Panc1 (cell line): ENCODE data around the gene NCF1.
"Not testable (repeated sequence)": the region's sequence is repeated elsewhere in the genome, so short reads cannot be mapped to it uniquely, and the experiment has no call there.

Experiments
- CTCF ChIP-seq: fragments of 450-650 bp; IDR thresholded peaks from 2 replicates; pipeline ENCODE4 v1.5.1; 2017; ENCODE audit warnings: mild to moderate bottlenecking
- POLR2AphosphoS5 ChIP-seq: IDR thresholded peaks from 2 replicates; pipeline ENCODE4 v1.6.1; 2012; ENCODE audit warnings: mild to moderate bottlenecking, low read depth, low read length, moderate library complexity
- REST ChIP-seq, 2 experiments: IDR thresholded peaks; 2 replicates each; pipeline ENCODE4 v1.6.1; 2011 to 2012; ENCODE audit warnings: low read depth in 2 of 2, control low read depth in 1 of 2, low read length in 1 of 2, mild to moderate bottlenecking in 1 of 2, moderate library complexity in 1 of 2; ENCODE audit not compliant: insufficient read depth in 1 of 2
- SIN3A ChIP-seq: IDR thresholded peaks from 2 replicates; pipeline ENCODE4 v1.6.1; 2012; ENCODE audit warnings: low read depth, mild to moderate bottlenecking, low read length, moderate library complexity, borderline replicate concordance; ENCODE audit not compliant: insufficient read depth
- TCF7L2 ChIP-seq: IDR thresholded peaks from 2 replicates; pipeline ENCODE4 v1.6.1; 2011; ENCODE audit warnings: mild to moderate bottlenecking, low read depth, low read length, inconsistent platforms

GRCh38 chr7:74730186-74730585 is 43.6 kb upstream of the NCF1 start:
- not testable (repeated sequence) for TF ChIP-seq CTCF; POLR2AphosphoS5; REST (IDR thresholded peaks at IDR 0.05; ENCODE audit: insufficient read depth in 1 of 2, low read depth in 2 of 2, low read length in 1 of 2); SIN3A; TCF7L2
